ENCODE data around the gene ATP13A2.

DNA sequence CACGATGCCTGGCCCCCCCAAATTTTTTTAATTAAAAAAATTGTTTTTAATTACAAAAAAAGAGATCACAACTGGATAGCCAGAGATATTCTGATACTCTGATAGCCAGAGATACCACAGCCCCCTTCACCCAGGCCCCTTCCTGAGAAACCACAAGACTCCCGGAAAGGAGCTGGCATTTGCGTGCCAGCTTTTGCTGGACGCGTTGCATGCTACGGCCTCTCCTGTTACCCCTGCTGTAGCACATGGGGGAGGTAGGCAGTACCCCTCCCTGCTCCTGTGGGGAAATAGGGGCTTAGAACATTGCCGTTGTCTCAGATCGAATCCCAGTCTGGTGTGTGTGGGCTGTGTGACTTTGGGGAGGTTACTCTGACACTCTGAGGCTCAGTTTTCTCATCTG lies 54.0 kb downstream of the ATP13A2 start:
- TF ChIP-seq, protein P1, sequence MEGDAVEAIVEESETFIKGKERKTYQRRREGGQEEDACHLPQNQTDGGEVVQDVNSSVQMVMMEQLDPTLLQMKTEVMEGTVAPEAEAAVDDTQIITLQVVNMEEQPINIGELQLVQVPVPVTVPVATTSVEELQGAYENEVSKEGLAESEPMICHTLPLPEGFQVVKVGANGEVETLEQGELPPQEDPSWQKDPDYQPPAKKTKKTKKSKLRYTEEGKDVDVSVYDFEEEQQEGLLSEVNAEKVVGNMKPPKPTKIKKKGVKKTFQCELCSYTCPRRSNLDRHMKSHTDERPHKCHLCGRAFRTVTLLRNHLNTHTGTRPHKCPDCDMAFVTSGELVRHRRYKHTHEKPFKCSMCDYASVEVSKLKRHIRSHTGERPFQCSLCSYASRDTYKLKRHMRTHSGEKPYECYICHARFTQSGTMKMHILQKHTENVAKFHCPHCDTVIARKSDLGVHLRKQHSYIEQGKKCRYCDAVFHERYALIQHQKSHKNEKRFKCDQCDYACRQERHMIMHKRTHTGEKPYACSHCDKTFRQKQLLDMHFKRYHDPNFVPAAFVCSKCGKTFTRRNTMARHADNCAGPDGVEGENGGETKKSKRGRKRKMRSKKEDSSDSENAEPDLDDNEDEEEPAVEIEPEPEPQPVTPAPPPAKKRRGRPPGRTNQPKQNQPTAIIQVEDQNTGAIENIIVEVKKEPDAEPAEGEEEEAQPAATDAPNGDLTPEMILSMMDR (IDR thresholded peaks at IDR 0.05 in 8 of 11, conservative IDR thresholded peaks at IDR 0.05 in 3 of 11), result no peak
- no peak for TF ChIP-seq POLR2A (IDR thresholded peaks at IDR 0.05)

Measured in spleen (tissue), 7 donors.